K562 (cell line): Measurements from ENCODE around the gene PRKCE. TPM values are rescaled to one million over a fixed set of nuclear protein-coding genes. Genes with fewer than 3 reads are reported as not detected.

Source experiments
- ATAC-seq: fragments of 200-7000 bp; cut with Tn5 transposase; 3 replicates; pipeline ENCODE4 v1.9.1; 2020; ENCODE audit warnings: moderate library complexity
- BruUV-seq: library from RNA; stranded (reverse); fragments of 400-500 nt; replicated peaks from 2 replicates; lab custom pipeline; 2021; lab: Mats Ljungman, UMichigan
- CTCF ChIA-PET: fragments of 300-600 bp; formaldehyde crosslinking; extraction: SDS; loops from one replicate; lab custom pipeline; 2021; ENCODE audit warnings: low intra/inter-chr PET ratio; lab: Yijun Ruan, JAX
- POLR2A ChIA-PET: fragments of 300-600, 350-650 bp; sonication (Branson Sonifier 250); formaldehyde crosslinking; extraction: SDS; loops from one replicate; lab custom pipeline; 2021; ENCODE audit warnings: antibody characterized with exemption, inconsistent platforms; lab: Yijun Ruan, JAX
- DNase-seq, 4 experiments: peaks; one replicate each; pipeline versions ENCODE4 v3.0.0 to v3.0.0-alpha.2; 2011 to 2018; ENCODE audit warnings: low spot score in 3 of 4, mixed read lengths in 3 of 4; ENCODE audit errors: extremely low read depth in 1 of 4
- FAIRE-seq: peaks from 2 replicates; lab custom pipeline; 2011; peaks lifted over from hg19 to GRCh38; lab: Jason Lieb, UNC
- H2AFZ ChIP-seq: 2 replicates; pipeline ENCODE4 v1.6.0; 2011; ENCODE audit warnings: low read depth, low read length, control low read depth, inconsistent platforms
- H3K27ac ChIP-seq: fragments of 200-600 bp; 3 replicates; pipeline ENCODE4 v1.8.0; 2011; ENCODE audit warnings: low read depth, mild to moderate bottlenecking, control low read depth, inconsistent platforms, low read length, moderate library complexity, mixed read lengths; ENCODE audit errors: extremely low read depth
- H3K27me3 ChIP-seq, 2 experiments: fragments of 300-600 bp in 1 of 2; 2 replicates in 1 of 2; 3 replicates in 1 of 2; pipeline versions ENCODE4 v1.6.0 to v1.8.0; 2011; ENCODE audit warnings: inconsistent platforms in 2 of 2, low read length in 2 of 2, mild to moderate bottlenecking in 1 of 2, mixed read lengths in 1 of 2, moderate library complexity in 1 of 2; ENCODE audit not compliant: control insufficient read depth in 2 of 2, insufficient read depth in 2 of 2
- H3K36me3 ChIP-seq: fragments of 300-600 bp; 3 replicates; pipeline ENCODE4 v1.8.0; 2011; ENCODE audit warnings: mild to moderate bottlenecking, low read length, inconsistent platforms; ENCODE audit not compliant: control insufficient read depth, insufficient read depth
- H3K4me1 ChIP-seq, 2 experiments: fragments of 200-600 bp in 1 of 2; replicated peaks in 1 of 2; 2 replicates in 1 of 2; 3 replicates in 1 of 2; pipeline versions ENCODE4 v1.5.1 to v1.8.0; 2011; ENCODE audit warnings: inconsistent platforms in 2 of 2, low read length in 2 of 2, mild to moderate bottlenecking in 1 of 2, mixed read lengths in 1 of 2, moderate library complexity in 1 of 2; ENCODE audit not compliant: control insufficient read depth in 2 of 2, insufficient read depth in 2 of 2
- H3K4me2 ChIP-seq: 2 replicates; pipeline ENCODE4 v1.6.1; 2011; ENCODE audit warnings: low read length, control low read depth, inconsistent platforms, mixed read lengths; ENCODE audit not compliant: insufficient read depth
- H3K4me3 ChIP-seq: fragments of 200-600 bp; sonication (generic), shearing (Covaris generic); 2 replicates; pipeline ENCODE4 v1.5.1; 2016; ENCODE audit warnings: control low read depth, inconsistent platforms
- H3K79me2 ChIP-seq: fragments of 200-600 bp; 3 replicates; pipeline ENCODE4 v1.8.0; 2011; ENCODE audit warnings: low read length, inconsistent platforms; ENCODE audit not compliant: control insufficient read depth, insufficient read depth
- H3K9ac ChIP-seq, 2 experiments: 2 replicates each; pipeline versions ENCODE4 v1.6.0 to v1.6.1; 2011; ENCODE audit warnings: low read depth in 2 of 2, low read length in 2 of 2, control low read depth in 1 of 2, inconsistent platforms in 1 of 2, mild to moderate bottlenecking in 1 of 2, mixed read lengths in 1 of 2; ENCODE audit not compliant: insufficient read depth in 1 of 2
- H3K9me1 ChIP-seq: one replicate; pipeline ENCODE4 v1.6.0; 2011; ENCODE audit warnings: inconsistent platforms, mild to moderate bottlenecking, low read length, moderate library complexity; ENCODE audit not compliant: control insufficient read depth, insufficient read depth
- H3K9me3 ChIP-seq: replicated peaks from 2 replicates; pipeline ENCODE4 v1.5.1; 2011; ENCODE audit warnings: low read depth, low read length, inconsistent platforms; ENCODE audit not compliant: control insufficient read depth, insufficient read depth
- H4K20me1 ChIP-seq: replicated peaks from 2 replicates; pipeline ENCODE4 v1.6.1; 2011; ENCODE audit warnings: low read length, inconsistent platforms, mixed read lengths; ENCODE audit not compliant: control insufficient read depth, insufficient read depth
- BRD4 ChIP-seq: fragments of 200-600 bp; sonication (generic); IDR thresholded peaks from 2 replicates; pipeline ENCODE4 v1.6.1; 2017; ENCODE audit warnings: inconsistent platforms
- CCAR2 ChIP-seq: fragments of 200-400 bp; formaldehyde crosslinking; IDR thresholded peaks from 2 replicates; pipeline ENCODE4 v1.6.1; 2017; ENCODE audit warnings: mild to moderate bottlenecking, low read depth, low read length
- DEAF1 ChIP-seq: fragments of 450-650 bp; formaldehyde crosslinking; IDR thresholded peaks from 2 replicates; pipeline ENCODE4 v1.4.0; 2020; ENCODE audit warnings: mild to moderate bottlenecking, moderate library complexity
- DNMT1 ChIP-seq: fragments of 450-650 bp; IDR thresholded peaks from 2 replicates; pipeline ENCODE4 v1.6.1; 2016; ENCODE audit warnings: antibody characterized with exemption, mild to moderate bottlenecking
- GTF2E2 ChIP-seq: fragments of 200-800 bp; sonication (Bioruptor generic); IDR thresholded peaks from 2 replicates; pipeline ENCODE4 v1.6.1; 2016; ENCODE audit warnings: missing genetic modification characterization, missing compliant biosample characterization
- HMG20A ChIP-seq: fragments of 450-650 bp; formaldehyde crosslinking; conservative IDR thresholded peaks from 2 replicates; pipeline ENCODE4 v1.4.0; 2020; ENCODE audit warnings: mild to moderate bottlenecking, mixed read lengths
- SMAD2 ChIP-seq: fragments of 150-350 bp; IDR thresholded peaks from 2 replicates; pipeline ENCODE4 v1.6.1; 2014; ENCODE audit warnings: low read depth, mild to moderate bottlenecking, low read length
- TEAD2 ChIP-seq: fragments of 450-650 bp; IDR thresholded peaks from 2 replicates; pipeline ENCODE4 v1.6.1; 2016; ENCODE audit warnings: missing genetic modification characterization, control low read depth, missing compliant biosample characterization
- XRCC3 ChIP-seq: fragments of 450-650 bp; IDR thresholded peaks from 2 replicates; pipeline ENCODE4 v1.6.1; 2017; ENCODE audit warnings: mild to moderate bottlenecking, moderate library complexity
- ZNF3 ChIP-seq: fragments of 250-450 bp; sonication (Bioruptor Pico); IDR thresholded peaks from 2 replicates; pipeline ENCODE4 v1.5.0; 2021; ENCODE audit warnings: mild to moderate bottlenecking, moderate library complexity
- ZNF696 ChIP-seq: fragments of 250-450 bp; sonication (Bioruptor Pico); conservative IDR thresholded peaks from 2 replicates; pipeline ENCODE4 v1.4.0; 2020; ENCODE audit warnings: mild to moderate bottlenecking, moderate library complexity
- WGBS: fragments of 100-300 bp; shearing (Covaris generic); methylation state at CpG from one replicate; pipeline ENCODE4 v1.1.6; 2016; ENCODE audit warnings: low coverage, mixed read lengths; ENCODE audit not compliant: insufficient coverage; ENCODE audit errors: missing lambda C conversion rate; 5-methylcytosine and 5-hydroxymethylcytosine counted together
- in situ Hi-C: fragments of 300-500 bp; cut with MboI; formaldehyde crosslinking; loops from 4 replicates; pipeline ENCODE4 v1.15.0; 2018; ENCODE audit warnings: inconsistent platforms, mixed read lengths
- intact Hi-C: fragments of 100-400 bp; cut with micrococcal nuclease; formaldehyde crosslinking; loops from 2 replicates; pipeline ENCODE4 v1.14.2; 2022
- polyA plus RNA-seq, 8 experiments: library from polyadenylated mRNA; depleted of rRNA in 4 of 8; stranded (reverse) in 5 of 8; unstranded in 3 of 8; fragments of >200 nt; fragmentation: Nextera tagmentation in 2 of 8; fragmentation: Illumina TruSeq in 1 of 8; extraction: Ambion mirVana in 2 of 8; extraction: Trizol in 1 of 8; gene quantifications; 2 replicates each; pipeline versions ENCODE4 v1.2.1 to v1.2.3, GENCODE V29; 2011 to 2014; ENCODE audit warnings: inconsistent platforms in 1 of 8, missing spikeins in 1 of 8
- total RNA-seq, 7 experiments: library from RNA; depleted of rRNA in 6 of 7; stranded (reverse); fragments of >200 nt in 6 of 7; fragmentation: Illumina TruSeq in 2 of 7; extraction: Trizol in 2 of 7; gene quantifications; 2 replicates each; pipeline versions ENCODE4 v1.2.1 to v1.2.3, GENCODE V29; 2011 to 2021; ENCODE audit warnings: low replicate concordance in 1 of 7
- TF ChIP-seq, protein P1 (sequence below): fragments of 250-450 bp; sonication (Bioruptor Pico); IDR thresholded peaks from 2 replicates; pipeline ENCODE4 v1.5.0; 2020; ENCODE audit warnings: mild to moderate bottlenecking, borderline replicate concordance
- TF ChIP-seq, protein P2 (sequence below): IDR thresholded peaks from 2 replicates; pipeline ENCODE4 v1.6.1; 2016; ENCODE audit warnings: missing genetic modification characterization, missing compliant biosample characterization
- TF ChIP-seq, protein P3 (sequence below): fragments of 200-400 bp; formaldehyde crosslinking; IDR thresholded peaks from 2 replicates; pipeline ENCODE4 v1.6.1; 2017; ENCODE audit warnings: mild to moderate bottlenecking, low read depth, low read length, moderate library complexity

Gene PRKCE
- total and polyA plus RNA-seq, 9 of the 15 experiments (the other 6 are each of a cell fraction or from before 2014, with no cell fraction given): 0.06 to 1.0 (median 0.22) TPM; not detected in 1

- intact Hi-C loops: no loop called here
- H3K4me1 ChIP-seq: no peaks in the 10 kb centered on the region
- WGBS: 2% methylated on average over 7 of the region's 8 CpGs
- no peak for ATAC-seq
- CTCF ChIA-PET: no interaction called here
- H3K27me3 ChIP-seq: peaks cover 16 to 37% of the 10 kb centered on the region in 2 experiments; a peak in 4 of 5 replicates
- H3K36me3 ChIP-seq: no peaks in the 10 kb centered on the region
- no peaks in the 10 kb centered on the region for H3K79me2 ChIP-seq
- H3K9me1 ChIP-seq: no peaks in the 10 kb centered on the region
- no peak overlapping the region for H3K4me2 ChIP-seq
- H2AFZ ChIP-seq: no peak overlapping the region
- FAIRE-seq: no peak
- no peak overlapping the region for H3K4me3 ChIP-seq
- BruUV-seq: no TSS peak
- no peaks in the 10 kb centered on the region for H4K20me1 ChIP-seq
- no peaks in the 10 kb centered on the region for H3K9me3 ChIP-seq
- no peak overlapping the region for H3K27ac ChIP-seq
- TF ChIP-seq CCAR2 (no peak), ZNF696 (CRISPR knock-in tag) (no peak), TEAD2 (no peak), XRCC3 (no peak), DEAF1 (no peak), BRD4 (no peak), DNMT1 (no peak), SMAD2 (no peak), GTF2E2 (tag) (no peak), ZNF3 (CRISPR knock-in tag) (no peak), HMG20A (CRISPR knock-in tag) (no peak)
- TF ChIP-seq, protein P1, sequence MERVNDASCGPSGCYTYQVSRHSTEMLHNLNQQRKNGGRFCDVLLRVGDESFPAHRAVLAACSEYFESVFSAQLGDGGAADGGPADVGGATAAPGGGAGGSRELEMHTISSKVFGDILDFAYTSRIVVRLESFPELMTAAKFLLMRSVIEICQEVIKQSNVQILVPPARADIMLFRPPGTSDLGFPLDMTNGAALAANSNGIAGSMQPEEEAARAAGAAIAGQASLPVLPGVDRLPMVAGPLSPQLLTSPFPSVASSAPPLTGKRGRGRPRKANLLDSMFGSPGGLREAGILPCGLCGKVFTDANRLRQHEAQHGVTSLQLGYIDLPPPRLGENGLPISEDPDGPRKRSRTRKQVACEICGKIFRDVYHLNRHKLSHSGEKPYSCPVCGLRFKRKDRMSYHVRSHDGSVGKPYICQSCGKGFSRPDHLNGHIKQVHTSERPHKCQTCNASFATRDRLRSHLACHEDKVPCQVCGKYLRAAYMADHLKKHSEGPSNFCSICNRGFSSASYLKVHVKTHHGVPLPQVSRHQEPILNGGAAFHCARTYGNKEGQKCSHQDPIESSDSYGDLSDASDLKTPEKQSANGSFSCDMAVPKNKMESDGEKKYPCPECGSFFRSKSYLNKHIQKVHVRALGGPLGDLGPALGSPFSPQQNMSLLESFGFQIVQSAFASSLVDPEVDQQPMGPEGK (CRISPR knock-in tag): no peak
- TF ChIP-seq, protein P2, sequence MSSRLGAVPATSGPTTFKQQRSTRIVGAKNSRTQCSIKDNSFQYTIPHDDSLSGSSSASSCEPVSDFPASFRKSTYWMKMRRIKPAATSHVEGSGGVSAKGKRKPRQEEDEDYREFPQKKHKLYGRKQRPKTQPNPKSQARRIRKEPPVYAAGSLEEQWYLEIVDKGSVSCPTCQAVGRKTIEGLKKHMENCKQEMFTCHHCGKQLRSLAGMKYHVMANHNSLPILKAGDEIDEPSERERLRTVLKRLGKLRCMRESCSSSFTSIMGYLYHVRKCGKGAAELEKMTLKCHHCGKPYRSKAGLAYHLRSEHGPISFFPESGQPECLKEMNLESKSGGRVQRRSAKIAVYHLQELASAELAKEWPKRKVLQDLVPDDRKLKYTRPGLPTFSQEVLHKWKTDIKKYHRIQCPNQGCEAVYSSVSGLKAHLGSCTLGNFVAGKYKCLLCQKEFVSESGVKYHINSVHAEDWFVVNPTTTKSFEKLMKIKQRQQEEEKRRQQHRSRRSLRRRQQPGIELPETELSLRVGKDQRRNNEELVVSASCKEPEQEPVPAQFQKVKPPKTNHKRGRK (tag): no peak
- TF ChIP-seq, protein P3, sequence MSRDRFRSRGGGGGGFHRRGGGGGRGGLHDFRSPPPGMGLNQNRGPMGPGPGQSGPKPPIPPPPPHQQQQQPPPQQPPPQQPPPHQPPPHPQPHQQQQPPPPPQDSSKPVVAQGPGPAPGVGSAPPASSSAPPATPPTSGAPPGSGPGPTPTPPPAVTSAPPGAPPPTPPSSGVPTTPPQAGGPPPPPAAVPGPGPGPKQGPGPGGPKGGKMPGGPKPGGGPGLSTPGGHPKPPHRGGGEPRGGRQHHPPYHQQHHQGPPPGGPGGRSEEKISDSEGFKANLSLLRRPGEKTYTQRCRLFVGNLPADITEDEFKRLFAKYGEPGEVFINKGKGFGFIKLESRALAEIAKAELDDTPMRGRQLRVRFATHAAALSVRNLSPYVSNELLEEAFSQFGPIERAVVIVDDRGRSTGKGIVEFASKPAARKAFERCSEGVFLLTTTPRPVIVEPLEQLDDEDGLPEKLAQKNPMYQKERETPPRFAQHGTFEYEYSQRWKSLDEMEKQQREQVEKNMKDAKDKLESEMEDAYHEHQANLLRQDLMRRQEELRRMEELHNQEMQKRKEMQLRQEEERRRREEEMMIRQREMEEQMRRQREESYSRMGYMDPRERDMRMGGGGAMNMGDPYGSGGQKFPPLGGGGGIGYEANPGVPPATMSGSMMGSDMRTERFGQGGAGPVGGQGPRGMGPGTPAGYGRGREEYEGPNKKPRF: no peak
- TF ChIP-seq, all 486 proteins: peak for 0
- DNase-seq: no peak
- no peak overlapping the region for H3K9ac ChIP-seq
- in situ Hi-C loops: no loop called here
- POLR2A ChIA-PET: no interaction called here
Observed at GRCh38 chr2:45843136-45843535, 191.7 kb downstream of the PRKCE start.
